GM19452 (cell line): ENCODE data around the gene HJURP.

ENCODE experiments used
- ATAC-seq: cut with Tn5 transposase; IDR thresholded peaks from one replicate; pipeline ENCODE4 v1.9.1; 2021; ENCODE audit not compliant: unreplicated experiment

Gene HJURP

GRCh38 chr2:233814056-233814835 is 40.1 kb downstream of the HJURP start:
- no peak for ATAC-seq

- ATAC-seq, result no peak
These were observed 40.9 kb downstream of the HJURP start for GRCh38 chr2:233813236-233814055.

- no peak for ATAC-seq
These were observed 42.6 kb downstream of the HJURP start for GRCh38 chr2:233811732-233812131.

- ATAC-seq, result no peak
These were observed 43.2 kb downstream of the HJURP start for GRCh38 chr2:233811087-233811486.

- no peak for ATAC-seq
These were observed 44.0 kb downstream of the HJURP start for GRCh38 chr2:233810385-233810784.

DNA sequence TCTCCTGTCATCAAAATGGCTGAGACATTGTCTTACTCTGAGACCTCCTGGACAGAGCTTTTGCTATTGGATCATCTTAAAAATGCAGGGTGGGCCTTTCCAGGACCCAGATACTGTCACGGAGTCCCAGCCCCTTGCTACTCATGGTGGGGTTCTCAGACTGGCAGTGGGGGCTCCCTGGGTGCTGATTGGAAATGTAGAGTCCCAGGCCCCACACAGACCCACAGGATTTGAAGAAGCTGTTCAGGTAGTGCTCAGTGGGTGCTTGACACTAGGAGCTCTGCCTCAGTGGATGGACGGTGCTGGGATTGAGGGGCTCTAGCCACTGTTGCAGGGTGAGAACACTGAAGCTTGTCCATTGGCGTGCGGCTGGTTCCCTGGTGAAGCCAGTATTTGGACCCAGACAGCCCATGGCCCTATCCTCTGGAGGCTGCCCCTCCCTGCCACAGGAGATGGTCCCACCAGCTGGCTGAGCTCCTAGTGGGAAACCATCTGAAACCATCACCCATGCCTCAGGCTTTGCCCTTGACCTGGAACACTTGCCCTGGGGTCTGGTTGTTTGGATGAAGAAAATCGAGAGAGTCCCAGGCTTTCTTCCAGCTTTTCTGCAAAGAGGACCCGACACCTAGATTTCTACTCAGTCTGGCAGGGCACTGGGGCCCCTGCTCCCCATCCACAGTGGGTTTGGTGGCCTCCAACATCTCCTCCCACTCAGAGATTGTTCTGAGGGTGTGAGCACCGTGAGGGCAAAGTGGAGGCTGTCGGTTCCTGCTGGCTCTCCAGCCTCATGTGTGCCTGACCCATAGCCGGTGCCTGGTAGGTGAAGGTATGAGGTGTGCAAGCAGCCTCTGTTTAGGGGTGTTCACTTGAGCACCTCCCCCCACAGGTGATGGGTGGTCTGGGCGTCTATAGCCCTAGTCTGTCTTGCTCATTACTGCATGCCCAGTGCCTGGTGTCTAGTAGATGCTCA is 46.1 kb downstream of the HJURP start:
- no peak for ATAC-seq

DNA sequence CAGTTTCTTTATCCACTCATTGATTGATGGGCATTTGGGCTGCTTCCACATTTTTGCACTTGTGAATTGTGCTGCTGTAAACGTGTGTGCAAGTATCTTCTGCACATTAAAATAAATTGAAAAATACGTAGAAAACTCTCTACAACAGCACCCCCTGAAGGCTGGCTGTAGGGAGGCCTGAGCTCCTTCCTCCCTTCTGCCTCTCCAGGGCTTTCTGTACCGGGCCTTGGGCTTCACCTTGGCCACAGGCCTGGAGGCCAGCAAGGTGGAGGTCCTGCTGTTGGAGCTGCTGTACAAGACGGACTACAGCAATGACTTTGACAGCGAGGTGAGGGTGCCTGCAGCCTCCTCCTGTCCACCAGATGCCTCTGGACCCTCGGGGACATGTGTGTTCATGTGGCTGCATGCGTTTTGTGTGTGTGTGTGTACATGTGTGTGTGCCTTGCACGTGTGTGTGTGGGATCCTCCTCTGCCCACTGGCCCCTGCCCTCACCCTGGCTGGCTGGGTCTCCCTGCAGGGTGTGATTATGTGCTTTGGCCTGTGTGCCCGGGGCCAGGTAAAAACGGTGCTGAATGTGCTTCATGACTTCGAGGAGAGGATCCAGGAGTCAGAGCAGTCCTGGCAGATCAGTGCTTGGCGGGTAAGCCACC is 47.0 kb downstream of the HJURP start:
- no peak for ATAC-seq

DNA sequence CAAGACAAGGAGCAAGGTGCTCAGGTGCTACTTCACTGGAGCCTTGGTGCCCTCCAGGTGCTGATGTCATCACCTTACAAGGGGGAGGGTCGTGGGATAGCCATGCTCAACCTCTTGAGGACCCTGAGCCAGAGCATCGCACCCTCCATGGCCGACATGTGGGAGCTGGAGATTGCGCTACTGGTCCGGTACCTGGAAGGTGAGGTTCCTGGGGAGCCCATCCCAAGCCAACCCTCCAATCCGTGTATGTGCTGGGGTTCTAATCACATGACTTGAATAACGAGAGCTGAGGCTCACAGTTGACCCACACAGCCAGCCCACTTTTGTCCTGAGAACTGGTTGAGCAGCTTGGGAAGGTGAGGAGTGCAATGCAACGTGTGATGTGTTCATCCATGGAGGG is 50.3 kb downstream of the HJURP start:
- ATAC-seq, result no peak

DNA sequence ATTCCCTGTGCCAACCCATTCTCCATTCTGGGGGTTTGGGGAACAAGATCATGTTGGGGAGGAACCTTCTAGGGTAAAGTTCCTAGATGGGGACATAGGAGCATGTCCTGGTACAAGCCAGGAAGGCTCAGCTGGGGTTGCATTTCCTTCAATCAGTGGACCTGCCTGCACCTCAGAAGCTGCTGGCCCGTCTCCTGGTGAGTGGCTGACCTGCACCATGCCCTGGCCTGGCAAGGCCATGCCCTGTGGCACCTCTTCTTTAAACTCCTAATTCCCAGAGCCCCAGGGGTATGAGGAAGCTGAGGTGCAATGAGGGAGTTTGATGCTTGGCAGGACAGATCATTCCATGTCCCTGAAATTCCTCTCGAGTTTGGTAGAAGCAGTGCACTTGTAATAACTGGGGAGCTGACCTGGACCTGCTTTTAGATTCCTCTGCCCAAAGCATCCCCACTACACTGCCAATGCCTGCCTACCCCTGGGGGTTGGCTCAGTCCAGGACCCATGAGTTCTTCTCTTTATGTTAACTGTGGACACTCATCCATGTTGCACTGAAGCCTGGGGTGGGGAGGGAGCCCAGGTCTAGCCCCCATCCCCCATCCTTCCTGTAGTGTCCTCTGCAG is 50.9 kb downstream of the HJURP start:
- ATAC-seq, result no peak

GRCh38 chr2:233802132-233802815 is 52.1 kb downstream of the HJURP start:
- ATAC-seq, result no peak

DNA sequence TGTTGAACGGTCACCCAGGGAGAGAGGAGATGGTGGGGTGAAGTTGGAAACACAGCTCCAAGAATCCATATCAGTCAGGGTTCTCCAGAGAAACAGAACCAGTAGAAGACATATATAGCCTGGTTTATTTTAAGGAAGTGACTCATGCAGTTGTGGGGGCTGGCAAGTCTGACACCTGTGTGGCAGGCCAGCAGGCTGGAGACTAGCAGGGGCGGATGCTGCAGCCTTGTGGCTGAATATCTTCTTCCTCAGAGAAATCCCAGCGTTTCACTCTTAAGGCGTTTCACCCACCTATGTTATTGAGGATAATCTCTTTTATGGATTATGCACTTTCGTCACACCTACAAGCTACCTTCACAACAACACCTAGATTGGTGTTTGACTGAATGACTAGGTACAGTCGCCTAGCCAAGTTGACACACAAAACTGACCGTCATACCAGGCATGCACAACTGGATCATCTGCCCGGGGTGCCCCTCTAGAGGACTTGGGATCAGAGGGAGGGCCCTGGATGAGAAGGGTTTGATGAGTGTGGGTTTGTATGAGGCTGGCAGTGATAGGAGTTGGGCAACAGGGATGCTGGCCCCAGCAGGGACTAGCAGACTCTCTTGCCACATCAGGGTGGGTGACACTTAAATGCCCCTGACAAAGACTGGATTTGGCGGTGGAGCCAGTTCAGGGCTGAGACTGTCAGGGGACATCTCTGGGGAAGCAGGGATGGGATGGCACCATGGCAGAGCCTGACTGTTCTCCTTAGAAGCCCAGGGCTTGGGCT is 52.8 kb downstream of the HJURP start:
- ATAC-seq, result no peak

GRCh38 chr2:233800208-233800607 is 54.1 kb downstream of the HJURP start:
- no peak for ATAC-seq

DNA sequence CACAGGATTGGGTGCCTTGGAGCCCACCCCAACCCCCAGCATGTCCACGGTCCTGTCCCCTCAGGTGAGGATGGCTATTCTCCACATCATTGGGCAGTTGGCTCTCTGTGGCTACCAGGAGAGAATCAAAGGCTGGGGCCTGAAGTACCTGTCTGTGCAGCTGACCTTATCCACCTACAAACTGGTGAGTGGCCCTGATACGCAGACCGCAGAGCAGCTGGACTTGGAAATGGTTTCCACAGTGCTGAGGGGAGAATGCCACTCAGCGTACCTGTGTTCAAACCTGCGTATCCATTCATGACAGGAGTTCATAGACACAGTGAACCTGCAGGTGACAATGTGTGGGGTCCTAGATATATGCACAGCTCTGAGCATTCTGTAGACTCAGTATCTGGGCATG is 54.6 kb downstream of the HJURP start:
- ATAC-seq, result no peak

DNA sequence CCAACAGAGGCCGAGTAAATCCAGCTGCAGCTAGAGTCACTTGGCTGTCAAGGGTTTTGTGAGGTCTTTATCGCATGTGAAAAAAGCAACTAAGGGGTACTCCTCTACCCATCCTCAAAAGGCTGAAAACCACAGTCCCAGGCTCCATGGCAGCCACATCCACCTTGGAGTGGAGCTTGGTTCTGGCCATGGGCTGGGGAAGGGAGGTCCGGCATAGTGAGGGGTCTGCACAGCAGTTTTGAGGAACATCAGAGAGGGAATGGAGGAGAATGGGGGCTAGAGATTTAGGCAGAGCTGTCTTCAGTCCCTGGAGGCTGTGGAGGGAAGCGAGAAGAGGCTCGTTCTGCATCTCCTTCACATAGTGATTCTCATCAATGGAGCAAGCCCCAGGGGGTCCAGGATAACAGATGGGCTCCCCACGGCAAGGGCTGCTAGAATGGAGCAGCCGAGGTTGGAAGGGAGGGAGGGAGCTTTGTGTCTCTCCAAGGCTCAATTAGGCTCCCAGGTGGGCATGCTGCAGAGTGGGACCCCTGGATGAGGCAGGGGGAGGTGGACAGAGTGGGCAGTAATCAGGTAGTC is 55.2 kb downstream of the HJURP start:
- ATAC-seq, result no peak

DNA sequence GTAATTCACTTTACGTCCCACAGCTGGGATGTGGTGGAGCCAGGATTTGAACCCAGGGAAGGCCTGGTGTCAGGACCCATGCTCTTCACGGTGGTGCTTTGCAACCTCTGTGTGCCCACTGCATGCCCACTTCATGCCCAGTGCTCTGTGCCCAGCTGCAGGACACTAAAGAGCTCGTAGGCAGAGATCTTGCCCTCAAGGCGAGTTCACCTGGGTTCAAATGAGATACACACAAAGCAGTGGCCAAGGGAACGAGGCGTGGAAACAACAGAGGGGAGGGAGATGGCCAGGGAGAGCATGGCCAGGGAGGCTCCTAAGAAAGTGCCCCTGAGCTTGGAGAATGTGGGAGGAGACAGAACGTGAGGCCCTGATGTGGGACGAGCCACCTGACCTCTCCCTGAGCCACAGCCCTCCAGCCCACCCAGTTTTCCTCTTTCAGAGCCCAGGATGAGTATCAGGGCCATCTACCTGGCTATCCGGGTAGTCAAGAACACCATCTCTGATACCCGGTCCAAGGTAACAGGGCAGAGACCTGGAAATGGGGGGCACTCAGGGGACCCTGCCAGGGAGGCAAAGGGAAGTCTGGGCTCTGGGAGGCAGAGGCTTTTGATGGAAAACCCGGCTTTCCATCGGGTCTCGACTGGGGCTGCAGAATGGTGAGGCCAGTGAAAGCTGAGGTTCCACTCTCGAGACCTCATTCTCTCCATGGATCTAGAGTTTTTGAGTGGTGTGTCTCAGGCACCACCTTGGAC is 55.8 kb downstream of the HJURP start:
- no peak for ATAC-seq

- no peak for ATAC-seq
These were observed 58.1 kb downstream of the HJURP start for GRCh38 chr2:233796254-233796653.

GRCh38 chr2:233795735-233796171 is 58.6 kb downstream of the HJURP start:
- ATAC-seq, result no peak
